H1 (cell line): Measurements from ENCODE around the gene PTPRC. TPM values are rescaled to one million over a fixed set of nuclear protein-coding genes. Genes with fewer than 3 reads are reported as not detected.

Experiments used
- CBX5 ChIP-seq: fragments of 300-800, 300-1000 bp; sonication (generic); IDR thresholded peaks from 2 replicates; pipeline ENCODE4 v1.7.1; 2016; ENCODE audit warnings: antibody characterized with exemption, low read length, low read depth
- CHD7 ChIP-seq: fragments of 300-600 bp; sonication (generic); IDR thresholded peaks from 2 replicates; pipeline ENCODE4 v1.7.1; 2012; ENCODE audit warnings: low read length, moderate library complexity, mild to moderate bottlenecking, inconsistent platforms; ENCODE audit not compliant: insufficient replicate concordance
- polyA plus RNA-seq, 7 experiments: library from polyadenylated mRNA; depleted of rRNA in 3 of 7; stranded (reverse) in 5 of 7; unstranded in 2 of 7; fragments of >200 nt in 5 of 7; fragments of 200-250 nt in 2 of 7; gene quantifications; 1 replicate in 5 of 7; 2 replicates in 1 of 7; 4 replicates in 1 of 7; pipeline versions ENCODE4 v1.2.1 to v1.2.3, GENCODE V29; 2011 to 2013; ENCODE audit warnings: missing spikeins in 2 of 7, mixed read lengths in 2 of 7
- total RNA-seq: library from RNA; stranded (reverse); fragmentation: NEBNext Ultra II Directional; extraction: Animal tissue kit (Norgen Biotek cat#: 25700); gene quantifications from 2 replicates; pipeline ENCODE4 v1.2.1, GENCODE V29; 2021
- TF ChIP-seq, protein P1 (sequence below): IDR thresholded peaks from 2 replicates; pipeline ENCODE4 v1.6.1; 2012; ENCODE audit warnings: inconsistent platforms

The PTPRC gene
- total and polyA plus RNA-seq, 2 of the 8 experiments (the other 6 are each of a cell fraction or from before 2014, with no cell fraction given), result 0.05 TPM; not detected in 1

DNA sequence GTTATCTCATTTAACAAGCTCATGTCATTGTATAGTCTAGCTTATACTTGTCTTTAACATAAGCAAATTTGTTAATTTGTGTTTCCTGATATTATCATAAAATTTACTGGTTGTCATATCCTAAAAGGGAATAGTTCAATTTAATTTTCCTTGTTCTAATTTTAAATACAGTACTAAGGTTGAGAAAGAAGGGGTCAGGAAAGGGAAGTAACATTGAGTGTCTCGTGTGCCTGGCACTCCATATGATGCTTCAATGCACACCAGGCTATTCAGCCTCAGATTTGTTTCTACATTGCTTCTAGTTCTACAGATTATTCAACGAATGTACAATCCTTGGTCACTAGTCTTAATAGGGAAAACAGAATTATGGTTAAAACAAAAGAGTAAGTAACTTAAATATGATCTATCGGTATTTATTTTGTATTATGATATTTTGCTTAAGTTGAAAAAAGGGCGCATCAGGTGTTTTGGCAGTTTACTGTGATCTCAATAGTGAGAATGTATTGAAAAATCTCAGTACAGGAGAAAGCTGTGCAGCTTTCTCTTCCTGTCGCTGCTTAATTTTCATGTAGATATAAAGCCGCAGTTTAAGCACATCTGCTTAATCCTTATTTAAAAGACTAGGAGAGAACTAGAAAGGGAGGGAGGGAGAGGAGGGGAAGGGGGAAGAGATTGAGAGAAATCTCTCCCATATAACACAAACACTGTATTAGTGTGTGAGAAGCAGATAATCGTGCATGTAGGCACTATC lies 13.0 kb downstream of the PTPRC start (continued):
- TF ChIP-seq CHD7 (no peak), CBX5 (no peak)
- TF ChIP-seq, protein P1, sequence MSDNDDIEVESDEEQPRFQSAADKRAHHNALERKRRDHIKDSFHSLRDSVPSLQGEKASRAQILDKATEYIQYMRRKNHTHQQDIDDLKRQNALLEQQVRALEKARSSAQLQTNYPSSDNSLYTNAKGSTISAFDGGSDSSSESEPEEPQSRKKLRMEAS, result no peak
- TF ChIP-seq, all 59 proteins: peak for 0
